GM21367 (cell line): ENCODE results near the gene MBD3L3.
A peak's percentile ranks its signal among the peaks of the same experiment; 100 is the strongest.
"Not testable (repeated sequence)": the region's sequence is repeated elsewhere in the genome, so short reads cannot be mapped to it uniquely, and the experiment has no call there.

ENCODE experiments used
- ATAC-seq: cut with Tn5 transposase; IDR thresholded peaks from one replicate; pipeline ENCODE4 v1.9.1; 2021; ENCODE audit not compliant: unreplicated experiment

Gene MBD3L3

GRCh38 chr19:7058576-7058975 is at the start of gene MBD3L3:
Gene MBD3L3, minus strand, starts transcription at chr19:7058676. Its CDS starts 71 bp downstream, at chr19:7058605.
- ATAC-seq, result not testable (repeated sequence)

DNA sequence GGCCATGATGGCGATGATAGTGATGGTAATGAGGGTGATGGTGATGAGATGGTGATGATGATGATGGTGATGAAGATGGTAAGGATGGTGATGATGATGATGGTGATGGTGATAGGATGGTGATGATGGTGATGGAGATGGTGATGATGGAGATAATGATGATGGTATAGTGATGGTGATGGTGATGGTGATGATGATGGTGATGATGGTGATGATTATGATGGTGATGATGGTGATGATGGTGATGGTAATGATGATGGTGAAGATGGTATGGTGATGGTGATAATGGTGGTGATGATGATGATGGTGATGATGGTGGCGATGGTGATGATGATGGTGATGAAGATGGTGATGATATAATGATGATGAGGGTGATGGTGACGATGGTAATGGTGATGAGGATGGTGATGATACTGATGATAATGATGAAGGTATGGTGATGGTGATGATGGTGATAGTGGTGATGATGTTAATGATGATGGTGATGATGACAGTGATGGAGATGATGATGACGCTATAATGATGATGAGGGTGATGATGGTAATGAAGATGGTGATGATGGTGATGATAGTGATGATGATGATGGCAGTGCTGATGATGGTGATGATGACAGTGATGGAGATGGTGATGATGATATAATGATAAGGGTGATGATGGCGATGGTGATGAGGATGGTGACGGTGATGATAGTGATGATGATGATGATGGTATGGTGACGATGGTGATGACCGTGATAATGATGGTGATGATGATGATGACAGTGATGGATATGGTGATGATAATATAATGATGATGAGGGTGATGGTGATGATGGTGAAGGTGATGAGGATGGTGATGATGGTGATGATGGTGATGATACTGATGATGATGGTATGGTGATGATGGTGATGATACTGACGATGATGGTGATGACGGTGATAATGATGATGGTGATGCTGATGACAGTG is 48.5 kb upstream of the MBD3L3 start:
- ATAC-seq, result no peak

DNA sequence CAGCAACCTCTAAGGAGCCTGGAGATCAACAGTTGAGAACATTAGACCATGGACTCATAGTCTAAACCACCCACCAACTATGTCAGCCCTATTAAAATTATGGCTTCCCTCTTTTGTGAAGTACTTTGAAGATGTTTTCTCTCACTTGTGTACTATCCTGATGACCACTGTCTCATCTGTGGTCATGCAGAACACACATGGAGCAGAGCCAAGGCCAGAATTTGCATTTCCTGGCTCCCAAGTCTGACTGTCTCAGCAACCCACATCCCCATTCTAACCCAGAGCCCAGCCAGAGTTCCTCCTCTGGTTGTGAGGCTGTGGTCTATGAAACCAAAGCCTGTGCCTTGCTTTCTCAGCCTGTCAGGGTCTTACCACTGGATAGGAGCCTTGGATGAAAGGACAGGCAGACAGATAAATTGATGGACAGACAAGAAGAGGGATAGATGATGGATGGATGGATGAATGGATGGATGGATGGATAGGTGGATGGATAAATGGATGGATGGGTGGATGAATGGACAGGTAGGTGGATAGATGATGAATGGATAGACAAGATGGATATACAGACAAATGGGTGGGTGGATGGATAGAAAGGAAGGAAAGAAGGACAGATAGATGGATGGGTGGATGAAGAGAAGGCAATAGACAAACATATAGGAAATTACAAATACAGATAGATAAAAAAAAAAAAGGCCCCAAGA is 46.4 kb upstream of the MBD3L3 start:
- ATAC-seq, result no peak

DNA sequence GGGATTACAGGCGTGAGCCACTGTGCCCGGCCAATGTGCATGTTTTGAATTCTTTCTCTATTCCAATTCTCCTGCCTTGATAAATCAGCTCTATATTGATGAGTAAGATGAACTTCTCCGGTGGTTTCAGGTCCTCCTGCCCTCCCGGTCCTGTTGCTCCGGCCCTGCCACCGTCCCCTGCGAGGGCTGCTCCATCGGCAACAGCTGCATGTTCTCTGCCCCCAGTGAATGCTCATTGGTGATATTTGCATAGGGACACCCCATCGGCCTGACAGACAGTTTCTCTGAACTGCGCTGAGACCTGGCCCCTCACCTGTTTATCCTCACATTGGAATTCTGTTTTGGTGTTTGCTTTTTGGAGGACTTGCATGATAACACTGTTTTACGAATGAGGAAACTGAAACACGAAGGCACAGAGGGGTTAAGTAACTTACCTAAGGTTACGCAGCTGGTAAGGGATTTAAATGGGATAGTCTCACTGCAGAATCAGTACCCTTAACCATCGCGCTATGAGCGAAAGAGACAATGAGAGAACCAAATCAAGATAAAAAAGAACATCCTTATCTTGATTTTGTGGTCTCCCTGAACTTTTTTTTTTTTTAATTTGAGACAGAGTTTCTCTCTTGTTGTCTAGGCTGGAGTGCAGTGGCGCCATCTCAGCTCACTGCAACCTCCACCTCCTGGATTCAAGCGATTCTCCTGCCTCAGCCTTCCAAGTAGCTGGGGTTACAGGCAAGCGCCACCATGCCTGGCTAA is 43.2 kb upstream of the MBD3L3 start:
- ATAC-seq, result no peak

- ATAC-seq, result no peak
These were observed 41.1 kb upstream of the MBD3L3 start for GRCh38 chr19:7099597-7099921.

DNA sequence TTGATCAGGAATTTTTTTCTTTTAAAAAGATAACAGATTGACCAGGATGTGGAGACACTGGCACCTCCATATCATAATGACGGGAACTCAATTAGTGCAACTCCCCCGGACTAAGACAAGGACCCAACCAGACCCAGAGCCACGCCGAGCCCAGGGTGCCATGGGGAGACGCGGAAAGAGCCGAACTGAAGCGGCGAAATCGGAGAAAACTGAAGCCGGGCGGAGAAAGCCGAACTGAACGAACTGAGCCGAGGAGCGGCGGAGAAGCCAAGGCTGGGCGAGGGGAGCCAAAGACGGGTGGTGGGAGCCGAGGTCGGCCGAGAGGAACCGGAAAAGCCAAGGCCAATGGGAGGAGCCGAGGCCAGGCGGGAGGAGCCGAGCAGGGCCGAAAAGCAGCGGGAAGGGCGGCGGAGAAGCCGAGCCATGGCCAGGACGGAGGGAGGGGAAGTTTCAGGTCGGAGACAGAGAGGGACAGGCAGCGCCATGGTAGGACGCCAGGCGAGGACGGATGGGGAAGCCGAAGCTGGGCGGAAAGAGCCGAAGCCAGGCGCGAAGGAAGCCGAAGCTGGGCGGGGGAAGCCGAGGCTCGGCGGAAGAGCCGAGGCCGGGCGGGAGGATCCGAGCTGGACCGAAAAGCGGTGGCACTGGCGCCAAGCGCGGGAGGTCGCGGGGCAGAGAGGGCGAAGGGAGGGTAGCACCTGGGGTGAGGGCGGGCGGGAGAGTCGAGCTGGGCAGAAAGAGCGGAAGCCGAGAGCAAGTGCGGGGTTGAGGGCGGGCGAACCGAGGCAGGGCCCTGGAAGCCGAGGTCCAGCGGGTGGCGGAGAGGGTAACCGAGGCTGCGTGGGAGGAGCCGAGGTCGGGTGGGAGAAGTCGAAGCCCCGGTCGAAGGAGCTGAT is 40.5 kb upstream of the MBD3L3 start:
- ATAC-seq, result peak; percentile 72

- no peak for ATAC-seq
These were observed 39.6 kb upstream of the MBD3L3 start for GRCh38 chr19:7098096-7098495.

DNA sequence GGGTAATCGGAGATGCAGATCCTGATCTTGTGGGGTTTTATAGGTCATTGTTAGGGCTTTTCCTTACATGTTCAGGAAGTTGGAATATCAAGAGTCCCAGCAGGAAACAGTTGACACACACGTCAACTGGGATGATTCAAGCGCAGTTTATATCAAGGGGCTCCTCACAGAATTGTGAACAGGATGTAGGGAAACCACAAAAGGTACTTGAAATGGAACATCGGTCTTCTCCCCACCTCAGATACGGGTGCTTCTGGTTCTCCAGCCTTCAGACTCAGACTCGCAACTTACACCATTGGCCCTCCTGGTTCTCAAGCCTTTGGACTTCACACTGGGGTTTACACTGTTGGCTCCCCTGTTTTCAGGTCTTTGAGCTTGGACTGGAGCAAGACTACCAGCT is 30.5 kb upstream of the MBD3L3 start:
- no peak for ATAC-seq

- no peak for ATAC-seq
These were observed 24.8 kb upstream of the MBD3L3 start for GRCh38 chr19:7083076-7083956.

GRCh38 chr19:7078008-7078407 is 19.5 kb upstream of the MBD3L3 start:
- no peak for ATAC-seq

GRCh38 chr19:7076151-7076550 is 17.7 kb upstream of the MBD3L3 start:
- ATAC-seq, result no peak

DNA sequence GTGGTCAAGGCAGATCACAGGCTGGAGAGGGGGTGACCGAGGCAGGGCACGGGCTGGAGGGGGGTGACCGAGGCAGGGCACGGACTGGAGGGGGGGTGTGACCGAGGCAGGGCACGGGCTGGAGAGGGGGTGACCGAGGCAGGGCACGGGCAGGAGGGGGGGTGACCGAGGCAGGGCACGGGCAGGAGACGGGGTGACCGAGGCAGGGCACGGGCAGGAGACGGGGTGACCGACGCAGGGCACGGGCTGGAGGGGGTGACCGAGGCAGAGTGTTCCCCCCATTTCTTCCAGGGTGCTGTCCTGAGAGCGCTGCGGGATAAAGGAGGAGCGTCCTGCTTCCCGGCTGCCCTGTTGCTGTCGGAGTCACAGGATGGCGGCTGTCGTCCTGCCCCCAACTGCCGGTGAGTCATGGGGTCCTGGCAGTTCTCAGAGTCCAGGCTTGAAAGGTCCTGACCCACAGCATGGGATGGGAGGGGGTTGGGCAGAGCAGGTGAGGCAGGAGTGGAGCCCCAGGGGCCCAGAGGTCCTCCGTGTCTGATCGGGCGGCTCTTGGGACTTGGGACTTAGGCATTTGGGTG is 16.3 kb upstream of the MBD3L3 start:
- ATAC-seq, result no peak

DNA sequence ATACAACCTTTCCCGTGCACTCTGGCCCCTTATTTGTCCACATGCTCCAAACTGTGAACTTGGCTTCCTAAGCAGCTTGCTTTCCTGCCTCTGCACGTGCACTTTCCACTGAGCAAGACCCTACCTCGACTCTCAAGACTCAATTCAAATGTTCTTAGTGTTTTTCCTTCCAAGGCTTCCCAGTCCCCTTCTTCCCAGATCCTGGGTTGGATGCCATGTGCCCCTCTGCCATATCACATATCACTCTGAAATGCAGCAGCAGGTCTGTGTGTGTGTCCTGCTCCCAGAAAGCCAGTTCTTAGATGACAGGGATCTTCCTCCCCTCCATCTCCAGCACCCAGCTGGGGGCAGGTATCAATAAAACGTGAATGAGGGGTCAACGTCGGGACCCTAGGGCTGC is 14.1 kb upstream of the MBD3L3 start:
- no peak for ATAC-seq

- ATAC-seq, result no peak
These were observed 11.4 kb upstream of the MBD3L3 start for GRCh38 chr19:7069904-7070226.

DNA sequence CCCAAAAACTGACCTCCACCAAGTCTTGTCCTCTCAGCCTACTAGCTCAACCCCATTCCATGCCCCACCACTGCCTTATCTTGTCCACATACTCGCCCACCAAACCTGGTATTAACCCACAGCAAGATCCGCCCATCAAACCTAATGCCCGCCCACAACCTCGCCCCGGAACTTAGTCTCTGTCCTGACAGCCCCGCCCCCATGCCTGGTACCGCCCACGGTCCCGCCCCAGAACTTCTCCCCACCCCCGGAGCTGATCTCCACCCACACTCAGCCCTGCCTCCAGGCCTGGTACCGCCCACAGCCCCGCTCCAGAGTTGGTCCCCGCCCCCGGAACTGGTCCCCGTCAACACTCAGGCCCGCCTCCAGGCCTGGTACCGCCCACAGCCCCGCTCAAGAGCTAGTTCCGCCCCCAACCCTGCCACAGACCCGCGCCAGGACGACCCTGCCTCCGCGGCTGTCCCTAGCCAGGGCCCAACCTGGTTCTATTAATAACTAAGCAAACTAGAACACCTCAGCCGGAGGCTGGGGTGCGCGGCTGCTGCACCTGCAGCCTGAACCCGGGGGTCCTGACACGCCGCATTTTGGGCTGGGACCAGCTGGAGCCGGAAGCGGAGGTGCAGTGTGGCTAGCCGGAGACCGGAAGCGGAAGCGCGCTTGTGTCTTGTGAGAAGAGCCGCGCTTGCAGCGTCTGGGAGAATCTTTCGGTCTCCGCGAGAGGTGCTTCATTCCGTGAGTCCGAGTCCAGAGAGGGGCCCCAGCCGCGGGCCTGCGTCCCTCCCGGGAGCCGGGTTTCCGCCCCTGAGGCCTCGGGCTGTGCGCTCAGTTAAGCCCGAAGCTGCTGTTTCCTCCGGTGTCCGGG is 10.8 kb upstream of the MBD3L3 start, which contains the start of gene ZNF557:
ZNF557 (plus strand) TSS at position 662 of the 862 bp plus-strand sequence. CDS start 5,372 bp downstream, outside the sequence.
- peak; percentile 75 for ATAC-seq

DNA sequence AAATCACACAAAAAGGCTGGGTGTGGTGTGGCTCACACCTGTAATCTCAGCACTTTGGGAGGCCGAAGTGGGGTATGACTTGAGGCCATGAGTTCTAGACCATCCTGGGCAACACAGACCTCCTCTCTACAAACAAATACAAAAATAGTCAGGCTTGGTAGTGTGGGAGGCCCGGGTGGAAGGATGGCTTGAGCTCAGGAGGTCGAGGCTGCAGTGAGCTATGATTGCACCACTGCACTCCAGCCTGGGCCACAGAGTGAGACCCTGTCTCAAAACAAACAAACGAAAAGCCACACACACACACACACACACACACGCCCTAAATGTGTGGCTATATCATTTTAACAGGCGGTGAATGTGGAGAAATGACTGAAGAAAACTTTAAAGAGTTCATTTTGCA is 10.1 kb upstream of the MBD3L3 start:
- ATAC-seq, result no peak

GRCh38 chr19:7067716-7068115 is 9.2 kb upstream of the MBD3L3 start:
- no peak for ATAC-seq

- not testable (repeated sequence) for ATAC-seq
These were observed 8.6 kb upstream of the MBD3L3 start for GRCh38 chr19:7067122-7067521.
